Fibroblast of lung (primary cell): ENCODE results near the gene MORN3.

Experiments used
- CTCF ChIP-seq, 2 donors: IDR thresholded peaks in 1 of 2; conservative IDR thresholded peaks in 1 of 2; 1 replicate in 1 of 2; 2 replicates in 1 of 2; pipeline ENCODE4 v1.5.1; 2011 to 2012; ENCODE audit warnings: low read length in 2 of 2, control low read depth in 1 of 2, inconsistent platforms in 1 of 2, low read depth in 1 of 2, mild to moderate bottlenecking in 1 of 2
- EZH2 ChIP-seq: IDR thresholded peaks from 2 replicates; pipeline ENCODE4 v1.5.1; 2012; ENCODE audit warnings: low read length, control low read depth, mild to moderate bottlenecking; ENCODE audit errors: missing control alignments

DNA sequence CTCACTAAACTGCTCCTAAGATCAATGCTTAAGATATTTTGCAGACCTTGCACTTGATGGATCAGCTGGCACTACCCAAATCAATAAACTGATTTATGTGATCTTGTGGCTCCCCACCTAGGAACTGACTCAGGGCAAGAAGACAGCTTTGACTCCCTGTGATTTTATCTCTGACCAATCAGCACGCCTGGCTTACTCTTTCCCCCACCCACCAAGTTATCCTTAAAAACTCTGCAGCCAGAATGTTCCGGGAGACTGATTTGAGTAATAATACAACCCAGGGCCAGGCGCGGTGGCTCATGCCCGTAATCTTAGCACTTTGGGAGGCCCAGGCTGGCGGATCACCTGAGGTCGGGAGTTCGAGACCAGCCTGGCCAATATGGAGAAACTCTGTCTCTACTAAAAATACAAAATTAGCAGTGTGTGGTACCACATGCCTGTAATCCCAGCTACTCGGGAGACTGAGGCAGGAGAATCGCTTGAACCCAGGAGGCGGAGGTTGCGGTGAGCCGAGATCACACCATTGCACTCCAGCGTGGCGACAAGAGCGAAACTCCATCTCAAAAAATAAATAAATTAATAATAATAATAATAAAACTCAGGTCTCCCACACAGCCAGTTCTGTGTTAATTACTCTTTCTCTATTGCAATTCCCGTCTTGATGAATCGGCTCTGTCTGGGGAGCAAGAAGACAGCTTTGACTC is 12.0 kb downstream of the MORN3 start:
- TF ChIP-seq CTCF (conservative IDR thresholded peaks at IDR 0.05 in 1 of 2, IDR thresholded peaks at IDR 0.05 in 1 of 2; ENCODE audit: low read depth in 1 of 2, low read length in 2 of 2) (no peak), EZH2 (no peak)
